SK-N-SH (cell line): ENCODE measurements around the gene COL12A1. TPM values are rescaled to one million over a fixed set of nuclear protein-coding genes. Genes with fewer than 3 reads are reported as not detected.

Experiments
- CTCF ChIA-PET: fragments of 300-600, 350-600 bp; formaldehyde crosslinking; extraction: SDS; loops from one replicate; lab custom pipeline; 2021; lab: Yijun Ruan, JAX
- POLR2A ChIA-PET: fragments of 350-600 bp; sonication (Branson Sonifier 250); formaldehyde crosslinking; extraction: SDS; loops from one replicate; lab custom pipeline; 2020; ENCODE audit warnings: antibody characterized with exemption, inconsistent platforms; lab: Yijun Ruan, JAX
- DNase-seq: peaks from one replicate; pipeline ENCODE4 v3.0.0; 2012
- H2AFZ ChIP-seq: fragments of 200-600 bp; sonication (generic); 2 replicates; pipeline ENCODE4 v1.8.1; 2016; ENCODE audit warnings: antibody characterized with exemption, mild to moderate bottlenecking, low read depth
- H3F3A ChIP-seq: fragments of 200-600 bp; sonication (generic); replicated peaks from 2 replicates; pipeline ENCODE3; 2016; ENCODE audit warnings: antibody characterized with exemption, mild to moderate bottlenecking; ENCODE audit not compliant: insufficient read depth
- H3K27ac ChIP-seq, 2 experiments: fragments of 200-500 bp in 1 of 2; fragments of 200-600 bp in 1 of 2; sonication (Bioruptor generic) in 1 of 2; sonication (generic), shearing (Covaris generic) in 1 of 2; 2 replicates each; pipeline versions ENCODE4 v1.5.1 to v1.6.1; 2014 to 2016; ENCODE audit warnings: low read depth in 2 of 2, inconsistent platforms in 1 of 2, low read length in 1 of 2, mild to moderate bottlenecking in 1 of 2, mixed read lengths in 1 of 2
- H3K27me3 ChIP-seq: fragments of 200-600 bp; sonication (generic), shearing (Covaris generic); 2 replicates; pipeline ENCODE4 v1.6.1; 2016; ENCODE audit warnings: mixed run types; ENCODE audit not compliant: insufficient read depth
- H3K36me3 ChIP-seq, 2 experiments: fragments of 200-500 bp in 1 of 2; fragments of 200-600 bp in 1 of 2; sonication (Bioruptor generic) in 1 of 2; sonication (generic) in 1 of 2; replicated peaks in 1 of 2; 2 replicates each; pipeline versions ENCODE3 to v1.5.1; 2014 to 2016; ENCODE audit warnings: low read length in 1 of 2, mild to moderate bottlenecking in 1 of 2; ENCODE audit not compliant: insufficient read depth in 2 of 2, control insufficient read depth in 1 of 2
- H3K4me1 ChIP-seq, 2 experiments: fragments of 200-500 bp in 1 of 2; fragments of 200-600 bp in 1 of 2; sonication (Bioruptor generic) in 1 of 2; sonication (generic), shearing (Covaris generic) in 1 of 2; 2 replicates each; pipeline versions ENCODE4 v1.5.1 to v1.6.1; 2014 to 2016; ENCODE audit warnings: low read depth in 1 of 2, low read length in 1 of 2, mixed run types in 1 of 2; ENCODE audit not compliant: insufficient read depth in 2 of 2, control insufficient read depth in 1 of 2
- H3K4me2 ChIP-seq: fragments of 200-600 bp; sonication (generic), shearing (Covaris generic); 2 replicates; pipeline ENCODE4 v1.6.1; 2017; ENCODE audit warnings: mixed run types
- H3K4me3 ChIP-seq, 2 experiments: fragments of 200-500 bp in 1 of 2; fragments of 200-600 bp in 1 of 2; sonication (Bioruptor generic) in 1 of 2; sonication (generic), shearing (Covaris generic) in 1 of 2; 2 replicates each; pipeline versions ENCODE4 v1.5.1 to v1.8.1; 2014 to 2016; ENCODE audit warnings: low read depth in 2 of 2, inconsistent platforms in 1 of 2, low read length in 1 of 2, mild to moderate bottlenecking in 1 of 2, mixed read lengths in 1 of 2, moderate library complexity in 1 of 2
- H3K79me2 ChIP-seq: fragments of 200-600 bp; sonication (generic); 2 replicates; pipeline ENCODE4 v1.8.1; 2017; ENCODE audit warnings: mild to moderate bottlenecking; ENCODE audit not compliant: insufficient read depth
- H3K9ac ChIP-seq: fragments of 200-600 bp; sonication (generic); 2 replicates; pipeline ENCODE4 v1.6.1; 2017; ENCODE audit warnings: mixed run types
- H3K9me2 ChIP-seq: fragments of 200-600 bp; sonication (generic); 2 replicates; pipeline ENCODE4 v1.6.1; 2017; ENCODE audit warnings: mixed run types
- H3K9me3 ChIP-seq: fragments of 200-600 bp; sonication (generic); 2 replicates; pipeline ENCODE4 v1.6.1; 2017; ENCODE audit warnings: mixed run types, mild to moderate bottlenecking, moderate library complexity
- H4K20me1 ChIP-seq: fragments of 200-600 bp; sonication (generic); 2 replicates; pipeline ENCODE4 v1.6.1; 2017; ENCODE audit warnings: mild to moderate bottlenecking, mixed run types; ENCODE audit not compliant: insufficient read depth
- ELF1 ChIP-seq: IDR thresholded peaks from 2 replicates; pipeline ENCODE4 v1.4.0; 2012
- EP300 ChIP-seq, 2 experiments: IDR thresholded peaks; 2 replicates each; pipeline versions ENCODE4 v1.4.0 to v1.6.1; 2012; ENCODE audit warnings: borderline replicate concordance in 1 of 2, low read depth in 1 of 2, low read length in 1 of 2
- FOXJ3 ChIP-seq: sonication (generic); formaldehyde crosslinking; IDR thresholded peaks from 2 replicates; pipeline ENCODE4 v1.5.1; 2020; ENCODE audit warnings: mild to moderate bottlenecking, missing genetic modification reagents
- GATA2 ChIP-seq: sonication (generic); formaldehyde crosslinking; IDR thresholded peaks from 2 replicates; pipeline ENCODE4 v1.5.0; 2020; ENCODE audit warnings: mild to moderate bottlenecking, missing genetic modification reagents
- IRF3 ChIP-seq: fragments of 150-350 bp; IDR thresholded peaks from 2 replicates; pipeline ENCODE4 v1.6.1; 2016; ENCODE audit warnings: mild to moderate bottlenecking, low read depth, low read length
- JUND ChIP-seq: IDR thresholded peaks from 2 replicates; pipeline ENCODE4 v1.4.0; 2012
- MEF2A ChIP-seq: IDR thresholded peaks from 2 replicates; pipeline ENCODE4 v1.4.0; 2012; ENCODE audit warnings: low read depth, borderline replicate concordance
- MXI1 ChIP-seq: IDR thresholded peaks from 2 replicates; pipeline ENCODE4 v1.6.1; 2012; ENCODE audit warnings: mild to moderate bottlenecking, low read depth, low read length, improper control_type of control experiment
- NRF1 ChIP-seq: IDR thresholded peaks from 2 replicates; pipeline ENCODE4 v1.6.1; 2012; ENCODE audit warnings: low read depth, mild to moderate bottlenecking, low read length
- RAD21 ChIP-seq: IDR thresholded peaks from 2 replicates; pipeline ENCODE4 v1.6.1; 2012; ENCODE audit warnings: mild to moderate bottlenecking, low read length
- RFX5 ChIP-seq: IDR thresholded peaks from 2 replicates; pipeline ENCODE4 v1.6.1; 2012; ENCODE audit warnings: mild to moderate bottlenecking, improper control_type of control experiment, low read length
- SIN3A ChIP-seq: IDR thresholded peaks from 2 replicates; pipeline ENCODE4 v1.6.1; 2012; ENCODE audit warnings: low read depth, mild to moderate bottlenecking, low read length, moderate library complexity, borderline replicate concordance
- TCF12 ChIP-seq: IDR thresholded peaks from 2 replicates; pipeline ENCODE4 v1.4.0; 2012
- TEAD4 ChIP-seq: IDR thresholded peaks from 2 replicates; pipeline ENCODE4 v1.4.0; 2012; ENCODE audit warnings: mild to moderate bottlenecking, borderline replicate concordance; ENCODE audit not compliant: insufficient read depth
- USF1 ChIP-seq: IDR thresholded peaks from 2 replicates; pipeline ENCODE4 v1.4.0; 2012; ENCODE audit warnings: low read depth, borderline replicate concordance
- USF2 ChIP-seq: fragments of 150-350 bp; IDR thresholded peaks from 2 replicates; pipeline ENCODE4 v1.6.1; 2017; ENCODE audit warnings: antibody characterized with exemption, low read length, low read depth, borderline replicate concordance
- WGBS: methylation state at CpG from one replicate; pipeline ENCODE4 v1.1.6; 2017; ENCODE audit warnings: low lambda C conversion rate; 5-methylcytosine and 5-hydroxymethylcytosine counted together
- polyA plus RNA-seq, 3 experiments: library from polyadenylated mRNA; depleted of rRNA; stranded (reverse); fragments of >200 nt; gene quantifications; 2 replicates each; pipeline ENCODE4 v1.2.3, GENCODE V29; 2012
- TF ChIP-seq, protein P1 (sequence below): IDR thresholded peaks from 2 replicates; pipeline ENCODE4 v1.4.0; 2012; ENCODE audit warnings: low read depth

Gene COL12A1
- polyA plus RNA-seq, 1 of the 3 experiments (the other 2 are of a cell fraction): 0.03 TPM

- POLR2A ChIA-PET: no interaction called here
Observed at GRCh38 chr6:75135876-75136275, 70.0 kb downstream of the COL12A1 start.

GRCh38 chr6:75135450-75135849 is 70.4 kb downstream of the COL12A1 start:
- no peaks in the 10 kb centered on the region for H3K79me2 ChIP-seq
- H3F3A ChIP-seq: no peaks in the 10 kb centered on the region
- H3K9ac ChIP-seq: no peak overlapping the region
- TF ChIP-seq ELF1 (no peak), RAD21 (no peak), NRF1 (no peak), MXI1 (no peak), EP300 (IDR thresholded peaks at IDR 0.05; ENCODE audit: borderline replicate concordance in 1 of 2, low read depth in 1 of 2, low read length in 1 of 2) (no peak), TEAD4 (no peak), SIN3A (no peak), JUND (no peak)
- no peak overlapping the region for H3K4me3 ChIP-seq
- WGBS: 7% methylated on average over 6 of the region's 6 CpGs
- peaks cover 7% of the 10 kb centered on the region for H3K27me3 ChIP-seq
- H3K27ac ChIP-seq: no peak overlapping the region
- DNase-seq: no peak
- H3K9me2 ChIP-seq: no peaks in the 10 kb centered on the region
- POLR2A ChIA-PET: no interaction called here
- no peaks in the 10 kb centered on the region for H3K36me3 ChIP-seq
- 0 out of 2 replicates have a peak, but pooled peaks cover 3% of the 10 kb centered on the region for H3K9me3 ChIP-seq
- CTCF ChIA-PET: interaction anchor here (1.8 kb wide), 1 partner anchor 73 kb away, joined by 5 read pairs; no protein-coding TSS in a partner anchor
- H3K4me1 ChIP-seq: no peaks in the 10 kb centered on the region
- H4K20me1 ChIP-seq: 0 out of 2 replicates have a peak, but pooled peaks cover 3% of the 10 kb centered on the region
- no peak overlapping the region for H3K4me2 ChIP-seq
- no peak overlapping the region for H2AFZ ChIP-seq

More at GRCh38 chr6:75135876-75136275, 70.0 kb downstream of the COL12A1 start:
- Histone ChIP-seq H4K20me1 (0 out of 2 replicates have a peak, but pooled peaks cover 3% of the 10 kb centered on the region), H3F3A (no peaks in the 10 kb centered on the region), H3K79me2 (no peaks in the 10 kb centered on the region), H3K9me3 (0 out of 2 replicates have a peak, but pooled peaks cover 3% of the 10 kb centered on the region), H3K4me2 (no peak overlapping the region), H3K4me3 (no peak overlapping the region), H3K9ac (no peak overlapping the region), H3K9me2 (no peaks in the 10 kb centered on the region), H3K27me3 (peaks cover 7% of the 10 kb centered on the region), H3K27ac (no peak overlapping the region), H3K36me3 (no peaks in the 10 kb centered on the region), H2AFZ (no peak overlapping the region), H3K4me1 (no peaks in the 10 kb centered on the region)
- no peak for DNase-seq
- 6% methylated on average over 3 of the region's 3 CpGs for WGBS
- TF ChIP-seq TCF12 (no peak), USF2 (no peak), FOXJ3 (CRISPR knock-in tag) (no peak), USF1 (no peak), MXI1 (no peak), RFX5 (no peak), TEAD4 (no peak), MEF2A (no peak), IRF3 (no peak), GATA2 (CRISPR knock-in tag) (no peak)
- TF ChIP-seq, protein P1, sequence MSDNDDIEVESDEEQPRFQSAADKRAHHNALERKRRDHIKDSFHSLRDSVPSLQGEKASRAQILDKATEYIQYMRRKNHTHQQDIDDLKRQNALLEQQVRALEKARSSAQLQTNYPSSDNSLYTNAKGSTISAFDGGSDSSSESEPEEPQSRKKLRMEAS: no peak
- CTCF ChIA-PET: interaction anchor here (1.8 kb wide), 1 partner anchor 73 kb away, joined by 5 read pairs; no protein-coding TSS in a partner anchor
